ENCODE measurements around the gene DNAL1.

GRCh38 chr14:73714656-73715081 is 69.9 kb downstream of the DNAL1 start:
- TF ChIP-seq CTCF (IDR thresholded peaks at IDR 0.05 in 2 of 3, conservative IDR thresholded peaks at IDR 0.05 in 1 of 3; ENCODE audit: borderline replicate concordance in 1 of 3, insufficient read depth in 1 of 3, low read depth in 2 of 3, low read length in 2 of 3) (no peak), SP1 (IDR thresholded peaks at IDR 0.05; ENCODE audit: low read depth) (no peak), POLR2AphosphoS5 (IDR thresholded peaks at IDR 0.05; ENCODE audit: low read depth, low read length) (no peak)
